GM21576 (cell line): ENCODE data around the gene DLX1.
"Not testable (repeated sequence)": the region's sequence is repeated elsewhere in the genome, so short reads cannot be mapped to it uniquely, and the experiment has no call there.

Experiments
- ATAC-seq: cut with Tn5 transposase; IDR thresholded peaks from one replicate; pipeline ENCODE4 v1.9.1; 2021; ENCODE audit warnings: mild to moderate bottlenecking, moderate library complexity; ENCODE audit not compliant: unreplicated experiment

DLX1 gene

DNA sequence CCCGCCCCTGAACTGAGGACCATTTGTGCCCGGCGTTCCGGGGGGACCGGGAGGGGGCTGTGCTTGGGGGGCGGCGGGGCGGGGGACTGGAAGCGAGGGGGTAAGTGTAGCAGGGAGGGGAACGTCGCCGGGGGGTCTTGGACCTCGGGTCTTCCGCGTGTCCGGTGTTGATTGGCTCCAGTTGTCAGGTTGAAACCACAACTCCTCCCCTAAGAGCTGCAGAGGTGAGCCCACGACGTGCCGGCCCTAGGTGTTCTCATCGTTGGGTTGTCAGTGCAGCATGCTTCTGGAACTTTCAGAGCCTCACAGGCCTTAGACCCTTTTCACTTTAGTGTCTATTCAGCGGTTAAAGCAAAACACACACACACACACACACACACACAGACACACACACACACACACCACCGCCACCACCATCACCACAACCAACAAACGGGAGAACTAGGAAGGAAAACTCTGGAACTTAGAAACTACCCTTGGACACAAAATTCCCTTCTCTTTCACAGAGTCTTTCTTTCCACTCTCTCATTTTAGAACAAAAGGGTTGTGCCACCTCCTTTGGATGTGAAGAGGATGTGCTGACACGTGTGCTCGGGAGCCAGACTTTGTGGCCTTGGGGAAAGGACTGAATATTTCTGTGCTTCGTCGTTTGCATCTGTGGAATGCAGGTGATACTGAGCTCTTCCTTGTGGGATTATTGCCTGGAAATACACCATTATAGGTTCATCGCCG lies 24.1 kb downstream of the DLX1 start:
- no peak for ATAC-seq

DNA sequence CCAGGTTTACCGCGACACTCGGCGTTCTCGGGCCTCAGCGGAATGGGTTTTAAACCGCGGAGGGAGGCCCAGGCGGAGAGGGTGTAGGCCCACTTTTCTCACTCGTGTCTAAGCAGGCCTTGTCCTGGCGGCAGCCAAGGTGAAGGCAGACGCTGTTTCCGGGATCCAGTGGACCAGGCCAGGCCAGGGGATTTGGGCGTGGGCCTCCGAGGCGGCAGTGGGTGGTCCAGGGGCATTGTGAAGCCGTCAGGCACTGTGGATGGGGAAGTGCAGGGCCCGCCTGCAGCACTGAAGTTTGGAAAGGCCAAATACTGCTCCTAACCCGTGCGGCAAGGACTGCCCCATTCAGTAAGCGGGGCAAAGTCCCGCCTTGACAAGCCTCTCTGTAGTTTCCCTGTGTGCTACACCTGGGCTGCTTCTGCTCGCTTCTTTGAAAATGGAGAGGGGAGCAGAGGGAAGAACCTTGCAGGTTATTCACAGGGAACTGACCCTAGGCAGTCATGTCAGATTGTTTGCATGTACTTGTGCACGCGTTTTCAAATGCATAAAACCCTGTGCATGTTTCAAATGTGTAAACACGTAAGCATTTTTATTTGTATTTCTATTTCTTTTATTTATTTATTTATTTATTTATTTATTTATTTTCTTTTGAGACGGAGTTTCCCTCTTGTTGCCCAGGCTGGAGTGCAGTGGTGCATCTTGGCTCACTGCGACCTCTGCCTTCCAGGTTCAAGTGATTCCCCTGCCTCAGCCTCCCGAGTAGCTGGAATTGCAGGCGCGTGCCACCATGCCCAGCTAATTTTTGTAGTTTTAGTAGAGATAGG lies 24.9 kb downstream of the DLX1 start:
- no peak for ATAC-seq

DNA sequence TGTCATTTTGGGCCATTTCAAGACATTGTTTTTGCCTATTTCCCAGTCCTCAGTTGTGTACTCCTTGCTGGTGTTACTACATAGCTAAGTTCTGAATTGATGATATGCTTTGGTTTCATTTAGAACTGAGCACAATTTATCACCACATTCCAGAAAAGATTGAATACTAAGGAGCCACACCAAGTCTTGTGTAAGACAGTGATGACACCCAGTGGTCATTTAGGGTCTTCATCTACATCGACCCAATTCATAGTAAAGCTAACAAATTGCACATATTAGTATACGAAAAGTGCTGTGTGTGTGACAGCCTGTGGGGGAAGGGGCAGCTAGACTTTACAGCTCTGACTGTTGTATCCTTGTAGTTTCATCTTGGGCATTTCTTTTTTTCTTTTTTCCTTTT lies 28.3 kb downstream of the DLX1 start:
- no peak for ATAC-seq

DNA sequence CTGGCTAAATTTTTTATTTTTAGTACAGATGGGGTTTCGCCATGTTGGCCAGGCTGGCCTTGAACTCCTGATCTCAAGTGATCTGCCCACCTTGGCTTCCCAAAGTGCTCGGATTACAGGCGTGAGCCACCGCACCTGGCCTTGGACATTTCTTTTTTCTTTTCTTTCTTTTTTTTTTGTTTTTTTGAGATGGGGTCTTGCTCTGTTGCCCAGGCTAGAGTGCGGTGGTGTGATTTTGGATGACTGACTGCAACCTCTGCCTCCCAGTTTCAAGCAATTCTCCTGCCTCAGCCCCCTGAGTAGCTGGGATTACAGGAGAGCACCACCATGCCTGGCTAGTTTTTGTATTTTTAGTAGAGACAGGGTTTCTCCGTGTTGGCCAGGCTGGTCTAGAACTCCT lies 28.9 kb downstream of the DLX1 start:
- not testable (repeated sequence) for ATAC-seq

DNA sequence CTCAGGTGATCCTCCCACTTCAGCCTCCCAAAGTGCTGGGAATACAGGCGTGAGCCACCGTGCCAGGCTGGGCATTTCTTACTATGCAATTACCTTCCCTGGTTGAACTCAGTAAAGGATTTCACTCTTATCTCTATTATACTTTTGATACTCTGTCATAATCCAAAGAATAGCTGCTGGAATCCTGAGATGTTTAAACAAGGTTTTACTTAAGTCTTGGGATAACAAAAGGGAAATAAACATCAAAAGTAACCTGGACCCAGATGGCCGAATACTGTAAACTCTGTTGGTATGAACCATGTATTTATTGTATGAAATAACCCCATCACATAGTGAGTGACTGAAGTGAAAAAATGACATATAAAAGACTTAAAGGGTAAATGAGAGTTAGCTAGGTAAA lies 29.3 kb downstream of the DLX1 start:
- ATAC-seq, result no peak

DNA sequence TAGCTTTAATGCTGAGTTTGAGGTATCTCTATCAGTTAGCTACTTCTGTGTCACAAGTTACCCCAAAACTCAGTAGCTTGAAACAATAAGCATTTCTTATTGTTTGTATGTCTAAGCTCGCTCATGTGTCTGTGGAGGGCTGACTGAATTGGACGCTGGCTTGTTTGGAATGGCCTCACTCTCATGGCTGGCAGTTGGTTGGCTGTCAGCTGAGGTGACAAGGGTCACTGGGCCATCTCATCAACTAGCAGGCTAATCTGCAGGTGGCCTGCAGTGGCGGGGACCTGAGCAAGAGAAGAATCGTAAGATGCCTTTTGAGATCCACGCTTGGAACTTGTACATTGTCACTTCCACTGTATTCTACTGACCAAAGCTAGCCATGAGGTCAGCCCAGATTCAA lies 30.8 kb downstream of the DLX1 start:
- ATAC-seq, result no peak

DNA sequence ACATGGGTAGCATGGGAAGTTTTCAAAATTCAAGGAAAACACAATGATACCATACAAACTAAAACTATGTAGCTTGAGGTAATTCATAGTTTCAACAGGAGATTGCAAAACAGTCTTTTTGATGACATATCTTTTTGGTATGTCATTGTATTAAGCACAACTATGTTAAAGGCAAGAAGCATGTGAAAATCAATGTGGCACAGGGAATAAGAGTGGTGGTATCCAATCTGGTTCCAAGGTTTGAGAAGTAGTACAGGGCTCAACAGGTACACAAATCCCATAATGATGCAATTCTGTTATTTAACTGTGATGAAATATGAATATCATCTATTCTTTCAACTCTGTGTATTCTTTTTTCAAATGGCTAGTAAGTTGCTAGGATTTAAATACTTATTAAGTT lies 33.8 kb downstream of the DLX1 start:
- ATAC-seq, result no peak

DNA sequence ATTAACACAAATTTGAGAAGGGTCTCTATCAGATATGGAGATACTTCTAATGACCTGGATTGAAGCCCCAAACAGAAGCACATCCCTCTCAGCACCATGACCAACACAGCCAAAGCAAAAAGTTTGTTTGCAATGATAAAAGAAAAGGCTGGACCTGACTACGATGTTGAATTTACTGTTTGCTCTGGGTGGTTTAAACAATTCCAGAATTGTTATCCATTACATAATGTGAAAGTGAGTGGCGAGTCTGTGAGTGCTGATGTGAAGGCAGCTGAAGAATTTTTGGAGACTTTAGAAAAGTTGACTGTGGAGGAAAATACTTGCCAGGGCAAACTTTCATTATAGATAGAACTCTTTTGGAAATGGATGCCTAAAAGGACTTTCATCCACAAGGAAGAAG lies 34.8 kb downstream of the DLX1 start:
- ATAC-seq, result no peak

DNA sequence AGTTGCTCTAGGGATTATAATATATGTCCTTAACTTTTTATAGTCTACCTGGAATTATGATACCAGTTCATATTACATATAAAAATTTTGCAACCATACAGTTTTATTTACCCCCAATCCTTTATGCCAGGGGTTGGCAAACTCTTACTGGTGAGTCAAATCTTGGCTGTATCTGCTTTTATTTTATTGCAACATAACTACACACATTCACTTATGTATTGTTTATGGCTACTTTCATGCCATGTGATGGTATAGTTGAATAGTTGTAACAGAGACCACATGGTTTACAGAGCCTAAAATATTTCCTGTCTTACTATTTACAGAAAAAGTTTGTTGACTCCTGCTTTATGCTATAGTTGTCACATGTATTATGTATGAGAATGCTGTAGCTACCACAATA lies 43.2 kb downstream of the DLX1 start:
- ATAC-seq, result no peak

DNA sequence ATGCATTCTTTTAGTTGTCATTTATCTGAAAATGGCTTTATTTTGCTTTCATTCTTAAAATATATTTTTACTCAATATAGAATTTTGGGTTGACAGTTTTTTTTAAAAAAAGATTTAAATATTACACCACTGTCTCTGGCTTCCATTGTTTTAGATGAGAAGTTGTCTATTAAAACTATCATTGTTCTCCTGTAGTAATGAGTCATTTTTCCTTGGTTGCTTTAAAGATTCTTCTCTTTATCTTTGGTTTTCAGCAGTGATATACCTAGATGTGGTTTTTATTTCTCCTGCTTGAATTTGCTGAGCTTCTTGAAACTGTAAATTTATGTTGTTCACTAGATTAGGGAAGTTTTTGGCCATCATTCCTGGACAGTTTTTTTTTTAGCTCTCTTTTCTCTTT lies 44.1 kb downstream of the DLX1 start:
- ATAC-seq, result no peak

DNA sequence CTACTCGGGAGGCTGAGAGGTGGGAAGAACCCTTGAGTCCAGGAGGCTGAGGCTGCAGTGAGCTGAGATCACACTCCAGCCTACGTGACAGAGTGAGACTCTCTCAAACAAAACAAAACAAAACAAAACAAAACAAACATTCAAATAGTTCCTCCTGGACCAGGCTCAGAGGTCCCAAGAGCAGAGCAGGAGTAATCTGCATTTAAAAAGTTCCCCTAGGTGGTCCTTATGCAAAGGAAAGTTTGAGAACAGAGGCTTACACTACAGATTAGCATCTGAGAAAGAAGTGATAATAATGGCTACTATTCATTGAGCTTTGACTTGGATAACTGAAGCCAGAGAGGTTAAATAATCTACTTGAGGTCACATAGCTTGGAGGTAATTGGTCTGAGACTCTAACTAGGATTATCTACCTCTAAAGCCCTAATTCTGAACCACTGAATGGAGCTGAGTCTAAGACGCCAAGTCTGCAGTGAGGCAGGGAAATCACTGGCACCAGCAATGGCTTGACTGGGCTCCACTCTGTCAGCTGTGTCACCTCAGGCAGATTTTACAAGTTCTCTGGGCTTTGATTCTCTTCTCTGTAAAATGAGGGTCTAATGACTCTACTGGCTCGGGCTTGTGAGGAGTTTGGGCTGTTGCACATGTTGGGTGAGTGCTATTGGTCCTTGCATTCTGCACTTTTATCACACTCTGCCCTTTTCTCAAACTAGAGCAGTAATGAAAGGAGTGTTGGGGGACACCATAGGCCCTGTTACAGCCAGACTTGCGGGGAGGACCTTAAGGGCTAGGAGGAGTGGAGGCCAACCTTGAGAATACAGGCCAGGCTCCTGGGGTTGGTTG lies 46.6 kb downstream of the DLX1 start:
- no peak for ATAC-seq

DNA sequence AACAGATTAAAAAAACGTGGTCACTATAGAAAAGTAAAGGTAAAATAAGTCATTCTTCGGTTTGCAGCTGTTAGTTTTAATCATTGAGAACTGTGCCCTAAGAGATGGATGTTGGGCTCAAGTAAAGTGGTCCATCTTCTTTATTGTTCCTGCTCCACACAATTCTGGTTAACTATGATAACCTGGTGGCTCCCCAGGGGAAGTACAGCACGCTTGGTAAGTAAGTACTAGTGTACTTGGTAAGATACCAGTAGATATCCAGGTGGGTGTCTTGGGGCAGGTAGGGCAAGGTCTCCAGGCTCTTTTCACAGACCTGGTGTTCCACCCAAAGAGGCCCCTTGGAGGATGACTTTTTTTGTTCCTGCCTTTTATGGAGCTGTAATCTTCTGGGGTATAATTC lies 49.0 kb downstream of the DLX1 start:
- ATAC-seq, result no peak

DNA sequence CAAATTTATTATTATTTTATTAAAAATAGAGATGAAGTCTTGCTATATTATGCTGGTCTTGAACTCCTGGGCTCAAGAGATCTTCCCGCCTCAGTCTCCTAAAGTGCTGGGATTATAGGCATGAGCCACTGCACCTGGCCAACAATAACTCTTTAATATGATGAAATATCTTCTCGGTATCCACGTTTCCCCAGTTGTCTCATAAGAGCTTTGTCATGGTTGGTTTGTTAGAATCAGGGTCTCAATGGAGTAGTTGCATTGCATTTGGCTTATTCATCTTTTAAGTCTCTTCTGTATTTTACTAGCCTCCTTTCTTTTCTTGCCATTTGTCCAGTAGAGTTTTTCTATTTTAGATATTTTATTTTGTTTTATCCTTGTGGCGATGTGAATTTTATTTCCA lies 50.1 kb downstream of the DLX1 start:
- no peak for ATAC-seq

DNA sequence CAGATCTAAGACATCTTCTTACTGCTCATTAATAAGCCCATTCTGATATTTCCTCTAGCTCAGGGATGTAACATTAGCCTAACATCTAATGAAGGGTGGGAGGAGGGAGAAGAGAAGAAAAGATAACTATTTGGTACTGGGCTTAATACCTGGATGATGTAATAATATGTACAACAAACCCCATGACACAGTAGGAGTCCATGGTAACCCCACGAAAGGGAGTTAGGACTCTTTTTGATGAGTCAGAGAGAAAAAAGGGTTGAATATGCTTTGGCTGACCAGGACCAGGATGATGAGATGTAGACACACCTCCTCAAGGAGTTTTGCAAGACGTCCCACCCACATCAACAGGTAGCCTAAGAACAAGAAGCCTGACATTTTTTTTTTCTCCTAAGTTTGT lies 51.8 kb downstream of the DLX1 start:
- no peak for ATAC-seq

DNA sequence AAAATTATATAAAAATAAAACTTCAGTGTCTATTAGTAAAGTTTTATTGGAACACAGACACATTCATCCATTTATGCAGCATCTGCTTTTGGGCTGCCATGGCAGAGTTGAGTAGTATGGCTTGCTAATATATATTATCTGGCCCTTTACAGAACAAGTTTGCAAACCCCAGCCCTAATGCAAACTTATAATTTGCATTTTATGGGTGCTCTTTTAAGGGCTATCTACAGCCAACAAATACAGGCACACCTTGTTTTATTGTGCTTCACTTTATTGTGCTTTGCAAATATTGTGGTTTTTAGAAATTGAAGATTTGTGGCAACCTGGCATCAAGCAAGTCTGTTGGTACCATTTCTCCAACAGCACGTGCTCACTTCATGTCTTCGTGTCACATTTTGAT lies 52.6 kb downstream of the DLX1 start:
- no peak for ATAC-seq

DNA sequence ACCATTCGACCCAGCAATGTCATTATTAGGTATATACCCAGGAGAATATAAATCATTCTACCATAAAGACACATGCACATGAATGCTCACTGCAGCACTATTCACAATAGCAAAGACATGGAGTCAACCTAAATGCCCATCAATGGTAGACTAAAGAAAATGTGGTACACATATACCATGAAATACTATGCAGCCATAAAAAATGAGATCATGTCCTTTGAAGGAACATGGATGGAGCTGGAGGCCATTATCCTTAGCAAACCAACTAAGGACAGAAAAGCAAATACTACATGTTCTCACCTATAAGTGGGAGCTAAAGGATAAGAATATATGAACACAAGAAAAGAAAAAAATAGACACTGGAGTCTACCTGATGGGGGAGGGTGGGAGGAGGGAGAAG lies 53.4 kb downstream of the DLX1 start:
- not testable (repeated sequence) for ATAC-seq
